HUES6 (cell line): ENCODE measurements around the gene GALNT3.

Experiments
- H3K27ac ChIP-seq: 2 replicates; pipeline ENCODE4 v1.7.0; 2013; ENCODE audit warnings: low read depth, mild to moderate bottlenecking, low read length, inconsistent platforms
- H3K27me3 ChIP-seq: 2 replicates; pipeline ENCODE4 v1.6.1; 2013; ENCODE audit warnings: low read length; ENCODE audit not compliant: control insufficient read depth, insufficient read depth
- H3K36me3 ChIP-seq: 2 replicates; pipeline ENCODE4 v1.6.1; 2013; ENCODE audit warnings: low read length; ENCODE audit not compliant: control insufficient read depth, insufficient read depth
- H3K4me1 ChIP-seq: 2 replicates; pipeline ENCODE4 v1.6.1; 2013; ENCODE audit warnings: low read length; ENCODE audit not compliant: control insufficient read depth, insufficient read depth
- H3K4me3 ChIP-seq: 2 replicates; pipeline ENCODE4 v1.5.1; 2013; ENCODE audit warnings: low read depth, low read length
- H3K9ac ChIP-seq: one replicate; pipeline ENCODE4 v1.6.1; 2013; ENCODE audit warnings: mild to moderate bottlenecking, low read length
- H3K9me3 ChIP-seq: 2 replicates; pipeline ENCODE4 v1.6.1; 2013; ENCODE audit warnings: low read depth, low read length; ENCODE audit not compliant: control insufficient read depth, insufficient read depth

GALNT3 gene

GRCh38 chr2:165820296-165820695 is 26.2 kb upstream of the GALNT3 start:
- H3K4me1 ChIP-seq = peaks cover 10% of the 10 kb centered on the region; the same call in 1 of the 2 replicates
- H3K9ac ChIP-seq = no peak overlapping the region
- no peaks in the 10 kb centered on the region for H3K27me3 ChIP-seq

GRCh38 chr2:165818920-165819319 is 24.9 kb upstream of the GALNT3 start:
- no peaks in the 10 kb centered on the region for H3K27me3 ChIP-seq
- H3K4me1 ChIP-seq = peaks cover 10% of the 10 kb centered on the region; the same call in 1 of the 2 replicates
- H3K9ac ChIP-seq = no peak overlapping the region
- H3K36me3 ChIP-seq = no peaks in the 10 kb centered on the region
- no peaks in the 10 kb centered on the region for H3K9me3 ChIP-seq
- no peak overlapping the region for H3K4me3 ChIP-seq
- H3K27ac ChIP-seq = no peak overlapping the region

More at GRCh38 chr2:165820296-165820695, 26.2 kb upstream of the GALNT3 start:
- Histone ChIP-seq H3K9me3 (no peaks in the 10 kb centered on the region), H3K36me3 (no peaks in the 10 kb centered on the region), H3K27ac (no peak overlapping the region), H3K4me3 (no peak overlapping the region)

- H3K27ac ChIP-seq = no peak overlapping the region
- no peak overlapping the region for H3K4me3 ChIP-seq
- peaks cover 5% of the 10 kb centered on the region; the same call in 1 of the 2 replicates for H3K4me1 ChIP-seq
- no peaks in the 10 kb centered on the region for H3K27me3 ChIP-seq
- no peak overlapping the region for H3K9ac ChIP-seq
- H3K36me3 ChIP-seq = no peaks in the 10 kb centered on the region
- H3K9me3 ChIP-seq = 0 out of 2 replicates have a peak, but pooled peaks cover 2% of the 10 kb centered on the region
Observed at GRCh38 chr2:165815299-165816141, 21.5 kb upstream of the GALNT3 start.

- H3K4me3 ChIP-seq = no peak overlapping the region
- no peaks in the 10 kb centered on the region for H3K27me3 ChIP-seq
- 0 out of 2 replicates have a peak, but pooled peaks cover 2% of the 10 kb centered on the region for H3K9me3 ChIP-seq
- no peak overlapping the region for H3K9ac ChIP-seq
- no peaks in the 10 kb centered on the region; the same call in 1 of the 2 replicates for H3K4me1 ChIP-seq
- H3K27ac ChIP-seq = no peak overlapping the region
- no peaks in the 10 kb centered on the region for H3K36me3 ChIP-seq
Observed at GRCh38 chr2:165814473-165814872, 20.4 kb upstream of the GALNT3 start.

- no peaks in the 10 kb centered on the region for H3K27me3 ChIP-seq
- no peaks in the 10 kb centered on the region for H3K36me3 ChIP-seq
- 0 out of 2 replicates have a peak, but pooled peaks cover 2% of the 10 kb centered on the region for H3K9me3 ChIP-seq
- no peaks in the 10 kb centered on the region; the same call in 1 of the 2 replicates for H3K4me1 ChIP-seq
- no peak overlapping the region for H3K27ac ChIP-seq
- no peak overlapping the region for H3K4me3 ChIP-seq
- no peak overlapping the region for H3K9ac ChIP-seq
Observed at GRCh38 chr2:165811592-165812370, 17.7 kb upstream of the GALNT3 start.

GRCh38 chr2:165810418-165810817 is 16.4 kb upstream of the GALNT3 start:
- Histone ChIP-seq H3K4me1 (no peaks in the 10 kb centered on the region; the same call in 1 of the 2 replicates), H3K36me3 (no peaks in the 10 kb centered on the region), H3K9ac (no peak overlapping the region), H3K27me3 (no peaks in the 10 kb centered on the region), H3K27ac (no peak overlapping the region), H3K9me3 (0 out of 2 replicates have a peak, but pooled peaks cover 2% of the 10 kb centered on the region), H3K4me3 (no peak overlapping the region)

GRCh38 chr2:165804719-165805118 is 10.7 kb upstream of the GALNT3 start:
- H3K27me3 ChIP-seq = no peaks in the 10 kb centered on the region
- no peaks in the 10 kb centered on the region for H3K9me3 ChIP-seq
- no peaks in the 10 kb centered on the region for H3K4me1 ChIP-seq
- H3K27ac ChIP-seq = no peak overlapping the region
- H3K4me3 ChIP-seq = no peak overlapping the region
- no peak overlapping the region for H3K9ac ChIP-seq
- H3K36me3 ChIP-seq = no peaks in the 10 kb centered on the region

GRCh38 chr2:165803123-165803760 is 9.2 kb upstream of the GALNT3 start:
- Histone ChIP-seq H3K4me3 (no peak overlapping the region), H3K9me3 (no peaks in the 10 kb centered on the region), H3K27me3 (no peaks in the 10 kb centered on the region), H3K27ac (no peak overlapping the region), H3K9ac (no peak overlapping the region), H3K4me1 (no peaks in the 10 kb centered on the region), H3K36me3 (no peaks in the 10 kb centered on the region)

- Histone ChIP-seq H3K27me3 (no peaks in the 10 kb centered on the region), H3K9ac (no peak overlapping the region), H3K4me1 (peaks cover 16% of the 10 kb centered on the region), H3K4me3 (no peak overlapping the region), H3K27ac (no peak overlapping the region), H3K36me3 (no peaks in the 10 kb centered on the region), H3K9me3 (no peaks in the 10 kb centered on the region)
Observed at GRCh38 chr2:165801176-165801575, 7.1 kb upstream of the GALNT3 start.

GRCh38 chr2:165796819-165797530 is 2.9 kb upstream of the GALNT3 start:
- H3K4me3 ChIP-seq = peak overlapping the region; percentile 25; the same call in 1 of the 2 replicates
- H3K4me1 ChIP-seq = peaks cover 33% of the 10 kb centered on the region
- no peak overlapping the region for H3K9ac ChIP-seq
- no peaks in the 10 kb centered on the region for H3K36me3 ChIP-seq
- H3K27me3 ChIP-seq = peaks cover 37% of the 10 kb centered on the region; the same call in 1 of the 2 replicates
- peak overlapping the region; percentile 55; the same call in 1 of the 2 replicates for H3K27ac ChIP-seq
- H3K9me3 ChIP-seq = no peaks in the 10 kb centered on the region
